ENCODE results near the gene C20orf202.

Gene C20orf202

DNA sequence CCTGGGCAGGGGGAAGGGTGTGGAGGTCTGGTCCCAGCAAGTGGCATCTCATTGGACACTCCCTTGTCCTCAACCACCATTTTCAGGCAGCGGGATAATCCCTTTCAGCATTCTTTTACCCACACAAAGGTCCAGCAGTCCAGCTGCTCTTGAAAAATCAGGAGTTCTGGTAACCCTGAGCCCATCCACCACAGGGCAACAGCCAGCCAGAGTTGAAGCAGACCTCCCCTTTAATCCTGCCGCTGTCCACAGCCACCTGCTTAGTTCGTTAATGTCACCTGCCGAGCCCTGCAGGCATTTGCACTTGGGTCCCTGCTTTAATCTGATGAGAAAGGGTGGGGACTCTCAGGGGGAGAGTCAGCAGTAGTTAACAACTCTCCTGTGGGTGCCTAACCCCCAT lies 29.6 kb upstream of the C20orf202 start:
- H3K4me3 Mint-ChIP-seq: no peak overlapping the region
- ATAC-seq (ENCODE audit: low read depth): no peak
- peaks cover 28% of the 10 kb centered on the region for H3K36me3 Mint-ChIP-seq
- no peaks in the 10 kb centered on the region for H3K9me3 Mint-ChIP-seq
- H3K27me3 Mint-ChIP-seq: no peaks in the 10 kb centered on the region
- no peak for DNase-seq (ENCODE audit: low spot score in 2 of 2)
- no peaks in the 10 kb centered on the region for H3K4me1 Mint-ChIP-seq
- no peak overlapping the region for H3K27ac Mint-ChIP-seq

DNA sequence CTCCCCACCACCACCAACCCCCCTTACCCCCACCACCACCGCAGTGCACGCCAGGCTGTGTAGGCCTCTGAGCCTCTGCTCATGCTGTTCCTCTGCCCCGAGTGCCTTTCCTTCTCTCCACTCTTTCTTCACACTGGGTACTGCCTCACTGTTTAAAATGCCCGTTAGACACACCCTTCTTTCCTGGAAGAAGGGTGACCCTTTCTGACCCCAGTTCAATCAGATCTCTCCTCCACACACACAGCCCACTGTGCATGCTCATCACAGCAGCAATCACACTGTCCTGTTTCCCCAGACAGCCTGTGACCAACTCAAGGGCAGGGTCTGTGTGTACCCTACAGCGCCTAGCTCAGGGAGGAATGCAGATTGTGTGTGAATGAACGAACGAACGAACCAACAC lies 28.5 kb upstream of the C20orf202 start:
- no peaks in the 10 kb centered on the region for H3K9me3 Mint-ChIP-seq
- no peaks in the 10 kb centered on the region for H3K4me1 Mint-ChIP-seq
- ATAC-seq (ENCODE audit: low read depth): no peak
- DNase-seq (ENCODE audit: low spot score in 2 of 2): no peak
- no peak overlapping the region for H3K27ac Mint-ChIP-seq
- H3K4me3 Mint-ChIP-seq: no peak overlapping the region
- H3K36me3 Mint-ChIP-seq: peaks cover 21% of the 10 kb centered on the region
- no peaks in the 10 kb centered on the region for H3K27me3 Mint-ChIP-seq

DNA sequence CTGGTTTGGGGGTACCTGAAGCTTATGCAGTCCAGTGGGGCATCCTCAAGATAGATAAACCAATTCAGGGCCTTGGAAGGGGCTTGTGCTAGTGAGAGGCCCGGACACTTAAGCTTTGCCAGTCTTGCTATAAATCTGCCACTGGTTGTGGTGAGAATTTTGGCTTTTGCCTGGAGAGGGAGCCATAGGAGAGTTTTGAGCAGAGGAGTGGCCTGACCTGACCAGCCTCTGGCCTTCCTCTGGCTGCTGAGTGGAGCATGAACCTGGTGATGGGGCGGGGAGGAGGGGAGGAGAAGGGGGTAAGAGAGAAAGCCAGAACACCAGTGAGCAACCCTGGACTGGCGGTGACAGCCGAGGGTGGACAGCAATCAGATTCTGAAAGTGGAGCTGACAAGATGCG lies 25.6 kb upstream of the C20orf202 start:
- no peak for DNase-seq (ENCODE audit: low spot score in 2 of 2)
- H3K27me3 Mint-ChIP-seq: no peaks in the 10 kb centered on the region
- ATAC-seq (ENCODE audit: low read depth): no peak
- peaks cover 6% of the 10 kb centered on the region for H3K4me1 Mint-ChIP-seq
- no peaks in the 10 kb centered on the region for H3K9me3 Mint-ChIP-seq
- no peak overlapping the region for H3K27ac Mint-ChIP-seq
- no peak overlapping the region for H3K4me3 Mint-ChIP-seq
- H3K36me3 Mint-ChIP-seq: peaks cover 12% of the 10 kb centered on the region

DNA sequence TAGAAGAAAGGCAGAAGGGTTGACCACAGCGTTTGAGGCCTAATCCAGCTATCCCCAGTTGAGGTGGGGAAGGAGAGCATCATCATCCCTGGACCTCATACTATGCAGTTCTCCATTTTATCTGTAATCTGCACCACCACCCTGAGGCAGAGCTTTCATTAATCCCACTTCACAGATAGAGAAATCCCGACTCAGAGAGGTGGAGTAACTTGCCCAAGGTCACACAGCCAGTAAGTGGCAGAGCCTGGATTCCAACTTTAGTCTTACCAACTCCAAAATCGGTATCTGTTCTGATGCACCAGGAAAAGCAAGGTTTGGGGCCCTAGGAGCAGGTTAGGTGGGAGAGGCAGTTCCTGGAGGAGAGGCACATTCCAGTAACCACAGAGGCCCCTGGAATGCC lies 25.2 kb upstream of the C20orf202 start:
- Mint-ChIP-seq H3K4me3 (no peak overlapping the region), H3K27me3 (no peaks in the 10 kb centered on the region), H3K9me3 (no peaks in the 10 kb centered on the region), H3K4me1 (peaks cover 6% of the 10 kb centered on the region), H3K36me3 (peaks cover 10% of the 10 kb centered on the region), H3K27ac (no peak overlapping the region)
- ATAC-seq (ENCODE audit: low read depth): no peak
- DNase-seq (ENCODE audit: low spot score in 2 of 2): no peak

DNA sequence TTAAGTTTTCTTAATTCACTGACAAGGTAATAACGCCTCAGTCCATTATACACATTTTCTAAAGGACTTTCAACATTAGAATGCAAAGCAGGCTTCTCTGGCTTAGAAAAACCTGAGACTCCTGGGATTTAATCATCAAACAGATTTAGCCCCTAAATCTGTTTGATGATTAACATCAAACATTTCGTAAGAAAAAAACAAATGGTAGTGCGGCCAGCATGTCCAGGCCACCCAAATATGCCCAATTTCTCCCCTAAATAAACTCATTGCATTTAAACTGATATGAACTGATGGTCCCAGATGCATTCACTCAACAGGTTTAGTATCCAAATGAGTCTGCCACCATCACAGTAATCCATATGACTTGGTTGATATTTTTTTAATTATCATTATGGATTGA lies 24.6 kb upstream of the C20orf202 start:
- no peak overlapping the region for H3K27ac Mint-ChIP-seq
- H3K27me3 Mint-ChIP-seq: peaks cover 2% of the 10 kb centered on the region
- H3K36me3 Mint-ChIP-seq: peaks cover 10% of the 10 kb centered on the region
- no peak overlapping the region for H3K4me3 Mint-ChIP-seq
- no peaks in the 10 kb centered on the region for H3K9me3 Mint-ChIP-seq
- peaks cover 6% of the 10 kb centered on the region for H3K4me1 Mint-ChIP-seq
- ATAC-seq (ENCODE audit: low read depth): no peak
- DNase-seq (ENCODE audit: low spot score in 2 of 2): no peak

DNA sequence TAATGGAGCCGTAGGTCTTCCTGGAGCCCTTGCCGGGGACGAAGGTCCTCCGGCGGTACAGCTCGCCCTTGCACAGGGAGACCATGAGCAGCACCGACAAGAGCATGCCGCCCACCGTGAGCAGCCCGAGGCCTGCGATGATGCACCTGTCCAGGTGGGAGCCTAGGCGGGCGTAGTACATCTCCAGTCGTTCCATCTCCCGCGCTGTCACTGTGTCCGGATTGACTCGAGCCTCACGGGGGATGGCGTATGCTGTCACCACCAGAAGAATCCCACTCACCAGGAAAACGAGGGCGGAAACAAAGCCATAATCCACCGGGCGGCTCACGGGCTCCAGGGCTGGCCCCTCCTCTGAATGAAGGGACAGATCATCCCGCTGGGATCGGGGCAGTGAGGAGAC lies 22.3 kb upstream of the C20orf202 start:
- no peak overlapping the region for H3K4me3 Mint-ChIP-seq
- H3K27ac Mint-ChIP-seq: no peak overlapping the region
- peaks cover 9% of the 10 kb centered on the region for H3K27me3 Mint-ChIP-seq
- DNase-seq (ENCODE audit: low spot score in 2 of 2) (no peak), ATAC-seq (ENCODE audit: low read depth) (no peak)
- H3K36me3 Mint-ChIP-seq: peaks cover 6% of the 10 kb centered on the region
- H3K9me3 Mint-ChIP-seq: no peaks in the 10 kb centered on the region
- peaks cover 13% of the 10 kb centered on the region for H3K4me1 Mint-ChIP-seq

DNA sequence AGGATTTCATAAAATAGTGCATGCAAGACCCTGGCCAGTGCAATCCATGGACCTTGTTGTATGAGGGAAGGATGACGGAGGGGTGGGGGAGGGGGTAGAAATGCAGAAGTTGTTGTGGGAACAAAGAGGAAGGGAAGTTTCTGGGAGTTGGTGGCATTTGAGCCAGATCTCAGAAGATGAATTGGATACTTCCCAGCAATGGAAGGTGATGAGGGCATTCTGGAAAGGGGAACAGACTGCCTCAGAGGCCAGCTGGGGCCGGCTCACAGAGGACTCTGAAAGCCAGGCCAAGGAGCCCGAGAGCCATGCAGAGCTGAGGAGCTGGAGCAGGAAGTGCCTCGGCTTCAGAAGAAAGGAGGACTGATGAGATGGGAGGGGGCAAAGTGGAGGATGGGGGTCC lies 21.1 kb upstream of the C20orf202 start:
- peaks cover 2% of the 10 kb centered on the region for H3K36me3 Mint-ChIP-seq
- H3K27me3 Mint-ChIP-seq: peaks cover 12% of the 10 kb centered on the region
- H3K9me3 Mint-ChIP-seq: no peaks in the 10 kb centered on the region
- no peak for DNase-seq (ENCODE audit: low spot score in 2 of 2)
- no peak overlapping the region for H3K27ac Mint-ChIP-seq
- no peak for ATAC-seq (ENCODE audit: low read depth)
- no peak overlapping the region for H3K4me3 Mint-ChIP-seq
- H3K4me1 Mint-ChIP-seq: peaks cover 15% of the 10 kb centered on the region

DNA sequence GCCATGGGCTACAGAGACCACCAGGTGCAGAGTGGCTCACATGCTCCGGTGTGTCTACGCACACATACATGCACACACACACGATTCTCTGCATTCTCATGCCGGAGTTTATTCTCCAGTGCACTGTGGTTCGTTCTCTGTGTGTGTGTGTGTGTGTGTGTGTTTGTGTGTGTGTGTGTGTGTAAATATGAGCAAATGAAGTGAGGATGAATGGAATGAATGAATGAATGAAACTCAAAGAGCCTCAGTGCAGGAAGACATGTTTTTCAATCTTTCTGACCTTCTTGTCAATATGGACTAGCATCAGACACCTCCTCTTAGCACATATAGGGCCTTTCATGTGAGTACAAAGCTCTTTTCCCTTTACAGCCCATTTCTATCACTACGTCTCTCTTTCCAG lies 20.1 kb upstream of the C20orf202 start:
- no peak for DNase-seq (ENCODE audit: low spot score in 2 of 2)
- peaks cover 15% of the 10 kb centered on the region for H3K4me1 Mint-ChIP-seq
- H3K27ac Mint-ChIP-seq: no peak overlapping the region
- ATAC-seq (ENCODE audit: low read depth): no peak
- H3K36me3 Mint-ChIP-seq: no peaks in the 10 kb centered on the region
- no peak overlapping the region for H3K4me3 Mint-ChIP-seq
- no peaks in the 10 kb centered on the region for H3K9me3 Mint-ChIP-seq
- H3K27me3 Mint-ChIP-seq: peaks cover 12% of the 10 kb centered on the region

DNA sequence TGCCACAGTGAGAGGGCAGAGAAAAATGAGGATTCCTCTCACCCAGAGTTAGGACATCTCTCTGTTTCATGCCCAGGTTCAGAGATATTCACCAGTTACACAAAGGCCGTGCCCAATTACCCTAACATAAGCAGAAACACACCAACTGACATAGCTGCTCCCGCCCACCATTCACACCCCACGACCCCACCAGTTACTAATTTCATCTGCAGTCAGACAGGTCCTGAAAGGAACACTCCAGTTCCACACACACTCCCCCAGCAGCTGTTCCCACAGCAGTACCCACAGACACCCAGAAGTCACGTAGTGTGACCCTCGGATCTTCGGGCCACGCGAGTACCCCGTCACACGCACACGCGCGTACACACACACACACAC lies 19.0 kb upstream of the C20orf202 start:
- no peak overlapping the region for H3K27ac Mint-ChIP-seq
- peak overlapping the region; percentile 62 for H3K4me3 Mint-ChIP-seq
- H3K36me3 Mint-ChIP-seq: no peaks in the 10 kb centered on the region
- DNase-seq (ENCODE audit: low spot score in 2 of 2): no peak
- peaks cover 15% of the 10 kb centered on the region for H3K27me3 Mint-ChIP-seq
- no peak for ATAC-seq (ENCODE audit: low read depth)
- H3K4me1 Mint-ChIP-seq: peaks cover 15% of the 10 kb centered on the region
- H3K9me3 Mint-ChIP-seq: no peaks in the 10 kb centered on the region

DNA sequence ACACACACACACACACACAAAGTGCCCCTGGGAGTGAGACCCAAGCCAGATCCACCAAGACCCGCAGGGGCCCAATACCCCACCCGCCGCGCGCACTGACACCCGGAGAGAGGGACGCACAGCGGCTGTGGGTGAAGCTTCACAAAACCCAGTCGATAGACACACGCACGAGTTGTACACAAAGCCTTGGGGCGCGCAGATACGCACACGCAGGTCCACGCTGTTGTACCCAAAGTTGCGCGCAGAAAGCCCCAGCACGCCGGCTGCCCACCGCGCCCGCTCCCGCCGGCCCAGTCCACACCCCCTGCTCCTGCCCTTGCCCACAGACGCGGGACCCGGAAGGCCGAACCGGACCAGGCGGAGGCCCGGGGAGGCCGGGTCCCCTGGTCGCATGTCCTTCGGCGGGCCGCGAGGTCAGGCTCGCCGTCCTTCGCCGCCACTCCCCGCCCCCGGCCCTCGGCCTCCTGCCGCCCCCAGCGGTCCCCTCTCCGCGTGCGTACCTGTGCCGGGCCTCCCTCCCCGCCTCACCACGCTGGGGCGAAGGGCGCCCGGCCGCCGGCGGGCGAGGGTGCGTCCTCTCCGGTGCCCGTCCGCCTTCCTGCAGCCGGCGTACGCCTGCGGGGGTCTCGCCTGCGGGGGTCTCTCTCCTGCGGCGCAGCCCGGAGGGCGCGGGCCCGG lies 18.5 kb upstream of the C20orf202 start, which contains the start of gene TMEM74B:
Gene TMEM74B, minus strand, starts transcription at position 344 of the 678 bp plus-strand sequence. CDS start 1,180 bp downstream, outside the sequence.
- Mint-ChIP-seq H3K36me3 (no peaks in the 10 kb centered on the region), H3K4me1 (peaks cover 15% of the 10 kb centered on the region), H3K9me3 (no peaks in the 10 kb centered on the region), H3K27ac (no peak within 1 kb of the TSS), H3K27me3 (peaks cover 18% of the 10 kb centered on the region), H3K4me3 (peak within 1 kb of the TSS; percentile 74)
- no peak for ATAC-seq (ENCODE audit: low read depth)
- no peak for DNase-seq (ENCODE audit: low spot score in 2 of 2)

DNA sequence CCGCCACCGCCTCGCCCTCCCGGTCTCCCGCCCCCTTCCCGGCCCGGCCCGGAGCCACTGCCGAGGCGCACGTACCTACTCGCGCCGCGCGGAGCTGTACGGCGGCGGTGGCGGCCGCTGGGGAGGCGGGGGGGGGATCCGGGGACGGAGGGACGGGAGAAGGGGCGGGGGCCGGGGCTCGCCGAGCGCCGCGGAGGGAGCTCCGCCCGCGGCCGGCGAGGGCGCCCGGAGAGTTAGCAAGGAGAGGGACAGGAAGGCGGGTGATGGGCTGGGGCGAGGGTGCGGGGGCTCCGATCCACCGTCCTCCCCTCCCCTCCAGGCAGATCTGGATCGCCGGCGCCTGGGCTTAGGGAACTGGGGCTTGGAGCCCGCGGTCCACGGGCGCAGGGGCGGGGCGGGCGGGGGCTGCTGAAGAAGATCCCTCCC lies 17.9 kb upstream of the C20orf202 start:
- Mint-ChIP-seq H3K27ac (no peak overlapping the region), H3K9me3 (no peaks in the 10 kb centered on the region), H3K4me3 (no peak overlapping the region), H3K36me3 (no peaks in the 10 kb centered on the region), H3K4me1 (peaks cover 15% of the 10 kb centered on the region), H3K27me3 (peaks cover 21% of the 10 kb centered on the region)
- ATAC-seq (ENCODE audit: low read depth) (peak; percentile 29), DNase-seq (ENCODE audit: low spot score in 2 of 2) (no peak)

DNA sequence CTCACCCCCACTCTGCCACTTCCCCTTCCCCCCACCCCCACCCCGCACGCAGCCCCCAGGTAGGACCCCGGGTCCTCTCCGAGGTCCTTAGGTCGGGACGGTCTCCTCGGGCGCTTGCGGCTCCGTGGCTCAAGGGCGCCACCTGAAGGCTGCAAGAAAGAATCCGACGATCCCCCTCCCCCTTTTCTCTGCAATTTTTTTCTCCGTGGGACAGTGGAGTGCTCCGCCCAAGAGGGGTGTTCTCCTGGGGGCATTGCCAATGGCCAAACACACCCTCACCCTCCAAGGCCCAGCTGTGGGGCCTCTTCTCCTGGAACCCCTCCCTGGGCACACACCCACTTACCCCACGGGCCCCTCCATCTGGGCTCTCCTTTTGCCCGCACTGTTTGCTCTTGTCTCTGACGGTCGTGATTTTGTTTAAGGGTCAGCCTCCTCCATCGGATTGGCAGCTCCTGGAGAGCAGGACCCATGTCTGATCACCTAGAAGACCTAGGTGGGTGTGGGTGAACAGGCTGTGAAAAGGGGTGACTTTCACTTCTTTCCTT lies 17.4 kb upstream of the C20orf202 start:
- DNase-seq (ENCODE audit: low spot score in 2 of 2): peak; percentile 14 to 33

DNA sequence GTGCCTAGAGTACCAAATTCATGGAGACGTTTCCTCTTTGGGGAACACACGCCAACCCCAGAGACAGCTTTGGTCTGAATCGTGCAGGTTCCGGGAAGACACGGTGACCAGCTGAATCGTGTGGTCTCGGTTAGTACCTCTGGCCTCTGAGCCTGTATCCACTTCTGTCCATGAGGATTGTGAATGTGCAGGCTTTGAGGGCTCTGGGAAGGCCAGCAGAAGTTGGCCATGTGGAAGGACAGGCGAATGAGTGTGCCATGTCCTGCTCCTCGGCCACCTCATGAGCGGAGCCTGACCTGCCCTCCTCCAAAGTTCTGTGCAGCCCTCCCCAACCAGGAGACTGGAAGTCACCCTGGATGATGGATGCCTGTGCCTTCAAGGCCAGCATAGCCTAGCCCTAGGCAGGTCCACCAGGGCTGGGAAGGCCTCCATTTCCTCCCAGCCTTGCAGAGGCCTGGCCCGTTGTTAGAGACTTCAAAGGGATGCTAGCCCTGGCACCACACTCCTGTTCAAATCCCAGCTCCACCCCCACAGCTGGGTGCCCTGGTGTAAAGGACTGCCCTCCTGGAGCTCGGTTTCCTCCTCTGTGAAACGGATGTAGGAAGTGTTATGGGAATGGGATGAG lies 16.8 kb upstream of the C20orf202 start:
- DNase-seq (ENCODE audit: low spot score in 2 of 2): no peak
- peaks cover 15% of the 10 kb centered on the region for H3K4me1 Mint-ChIP-seq
- ATAC-seq (ENCODE audit: low read depth): no peak
- H3K36me3 Mint-ChIP-seq: no peaks in the 10 kb centered on the region
- H3K9me3 Mint-ChIP-seq: no peaks in the 10 kb centered on the region
- H3K4me3 Mint-ChIP-seq: peak overlapping the region; percentile 74
- H3K27ac Mint-ChIP-seq: no peak overlapping the region
- H3K27me3 Mint-ChIP-seq: peaks cover 21% of the 10 kb centered on the region

More for the DNA sequence above, 17.4 kb upstream of the C20orf202 start:
- peak; percentile 66 for ATAC-seq (ENCODE audit: low read depth)
- H3K9me3 Mint-ChIP-seq: no peaks in the 10 kb centered on the region
- H3K4me3 Mint-ChIP-seq: peak overlapping the region; percentile 74
- peaks cover 15% of the 10 kb centered on the region for H3K4me1 Mint-ChIP-seq
- peaks cover 21% of the 10 kb centered on the region for H3K27me3 Mint-ChIP-seq
- H3K36me3 Mint-ChIP-seq: no peaks in the 10 kb centered on the region
- no peak overlapping the region for H3K27ac Mint-ChIP-seq

DNA sequence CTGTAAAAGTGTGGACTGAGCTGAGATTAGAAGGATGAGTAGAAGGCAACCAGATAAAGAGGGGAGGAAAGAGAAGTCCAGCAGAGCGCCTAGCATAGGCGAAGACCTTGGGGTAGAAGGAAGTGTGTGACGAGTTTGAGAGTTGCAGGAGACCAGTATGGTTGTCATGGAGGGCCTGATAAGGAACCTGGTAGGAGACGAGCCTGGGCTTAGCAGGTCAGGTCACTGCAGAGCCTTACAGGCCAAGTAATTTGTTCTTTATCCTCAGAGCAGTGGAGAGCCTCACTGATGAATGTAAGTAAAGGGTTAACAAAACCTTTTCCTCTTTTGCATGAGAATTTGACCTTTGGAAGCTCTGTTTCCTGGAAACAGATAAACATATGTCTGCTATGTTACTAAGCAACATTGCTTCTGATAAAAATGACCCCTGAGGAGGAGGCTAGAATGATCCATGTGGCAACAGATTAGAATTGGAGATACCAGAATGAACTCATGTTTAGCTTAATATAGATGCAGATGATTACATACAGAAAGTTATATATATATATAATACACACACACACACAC lies 15.6 kb upstream of the C20orf202 start:
- H3K36me3 Mint-ChIP-seq: no peaks in the 10 kb centered on the region
- peaks cover 9% of the 10 kb centered on the region for H3K4me1 Mint-ChIP-seq
- H3K4me3 Mint-ChIP-seq: no peak overlapping the region
- no peak for DNase-seq (ENCODE audit: low spot score in 2 of 2)
- H3K27ac Mint-ChIP-seq: no peak overlapping the region
- peaks cover 21% of the 10 kb centered on the region for H3K27me3 Mint-ChIP-seq
- H3K9me3 Mint-ChIP-seq: no peaks in the 10 kb centered on the region
- no peak for ATAC-seq (ENCODE audit: low read depth)

Measured in memory B cell (primary cell).